ENCODE measurements around the gene RNGTT.

The RNGTT gene

DNA sequence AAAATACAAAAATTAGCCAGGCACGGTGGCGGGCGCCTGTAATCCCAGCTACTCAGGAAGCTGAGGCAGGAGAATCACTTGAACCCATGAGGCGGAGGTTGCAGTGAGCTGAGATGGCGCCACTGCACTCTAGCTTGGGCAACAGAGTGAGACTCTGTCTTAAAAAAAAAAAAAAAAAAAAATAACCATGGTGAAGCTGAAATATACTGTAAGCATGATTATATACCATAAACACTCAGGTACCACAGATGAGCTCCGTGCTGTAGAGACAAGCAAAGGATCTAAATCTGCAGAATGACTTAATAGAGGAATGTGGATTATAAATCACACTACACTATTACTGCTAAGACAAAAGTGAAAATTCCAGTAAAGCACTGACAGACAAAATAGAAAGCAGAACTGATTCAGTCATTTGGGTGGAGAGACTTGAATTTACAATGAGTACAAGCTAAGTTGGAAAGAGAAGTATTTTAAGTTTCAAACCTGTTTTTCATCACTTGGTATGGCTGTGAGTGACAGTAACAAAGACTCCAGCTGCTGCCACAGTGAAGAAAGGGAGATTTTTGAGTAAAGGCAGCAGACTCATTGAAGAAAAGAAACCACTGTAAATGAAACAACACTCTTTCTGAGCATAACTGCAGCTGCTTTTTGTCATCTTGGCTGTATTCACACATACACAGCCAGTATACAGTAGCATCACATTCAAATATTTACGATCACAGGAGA, 322.1 kb downstream of the RNGTT start:
- DNase-seq, result no peak

- DNase-seq, result no peak
These were observed 325.5 kb downstream of the RNGTT start for GRCh38 chr6:88637761-88638545.

- no peak for DNase-seq
These were observed 326.5 kb downstream of the RNGTT start for GRCh38 chr6:88636871-88637270.

GRCh38 chr6:88633782-88634181, 329.6 kb downstream of the RNGTT start:
- no peak for DNase-seq

DNA sequence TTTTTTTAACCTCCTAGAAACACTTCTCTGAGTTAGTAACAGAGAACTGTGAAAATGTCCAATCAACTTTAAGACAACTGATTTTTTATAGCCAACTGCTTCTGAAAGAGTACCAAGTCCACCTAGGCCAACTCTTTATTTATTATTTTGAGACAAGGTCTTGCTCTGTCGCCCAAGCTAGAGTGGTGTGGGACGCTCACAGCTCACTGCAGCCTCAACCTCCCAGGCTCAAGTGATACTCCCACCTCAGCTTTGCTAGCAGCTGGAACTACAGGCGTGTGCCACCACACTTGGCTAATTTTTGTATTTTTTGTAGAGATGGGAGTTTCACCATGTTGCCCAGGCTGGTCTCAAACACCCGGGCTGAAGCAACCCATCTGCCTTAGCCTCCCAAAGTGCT, 331.6 kb downstream of the RNGTT start:
- no peak for DNase-seq

GRCh38 chr6:88629838-88630494, 333.5 kb downstream of the RNGTT start:
- no peak for DNase-seq

DNA sequence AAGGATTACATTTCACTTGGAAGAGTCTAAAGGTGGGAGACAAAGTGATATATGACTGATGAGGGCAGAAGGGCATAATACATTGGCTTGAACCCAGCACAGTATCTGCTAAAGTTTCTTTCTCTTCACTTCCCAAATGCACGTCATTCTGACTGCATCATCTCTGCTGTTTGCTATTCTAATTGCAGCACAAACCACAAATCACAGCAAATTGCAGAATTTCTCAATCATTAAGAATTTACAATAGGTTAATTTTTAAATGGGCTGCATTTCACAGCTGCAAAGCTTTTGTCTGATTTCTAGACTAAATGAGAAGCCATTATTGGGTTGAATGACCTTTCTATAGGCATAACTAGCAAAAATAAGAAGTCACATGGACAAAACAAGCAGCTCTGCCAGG, 337.0 kb downstream of the RNGTT start:
- DNase-seq, result no peak

- DNase-seq, result no peak
These were observed 339.9 kb downstream of the RNGTT start for GRCh38 chr6:88623531-88623930.

DNA sequence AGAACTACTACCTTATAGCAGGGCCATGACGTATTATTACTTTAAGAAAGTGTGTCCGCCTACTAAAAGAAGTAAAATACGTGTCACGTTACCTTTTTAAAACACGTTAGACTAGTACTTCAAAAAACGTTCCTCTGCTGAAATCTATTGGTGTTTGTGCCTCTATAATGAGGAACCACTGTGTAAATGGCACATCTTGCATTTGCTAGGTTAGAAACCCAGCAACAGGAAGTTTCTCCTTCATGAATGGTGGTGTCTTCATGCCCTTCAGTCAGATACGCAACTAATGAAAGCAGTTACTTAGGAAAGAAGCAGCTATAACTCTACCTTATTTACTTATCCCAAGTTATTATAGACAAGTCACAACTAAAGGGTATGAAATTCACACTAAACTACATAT, 343.5 kb downstream of the RNGTT start:
- no peak for DNase-seq

DNA sequence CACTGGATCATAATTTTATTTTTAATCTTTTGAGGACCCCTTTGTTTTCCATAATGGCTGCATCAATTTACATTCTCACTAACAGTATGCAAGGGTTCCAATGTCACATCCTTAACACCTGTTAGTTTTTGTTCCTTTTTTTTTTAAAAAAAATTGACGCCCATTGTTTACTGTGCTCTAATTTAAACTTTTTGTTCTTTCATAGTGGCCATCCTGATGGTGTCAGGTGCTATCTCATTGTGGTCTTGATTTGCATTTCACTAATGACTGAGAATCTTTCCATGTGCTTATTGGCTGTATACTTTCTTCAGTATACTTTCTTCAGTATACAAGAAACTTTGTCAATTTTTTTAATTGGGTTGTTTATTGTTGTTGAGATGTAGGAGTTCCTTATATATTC, 347.0 kb downstream of the RNGTT start:
- no peak for DNase-seq

- DNase-seq, result no peak
These were observed 349.0 kb downstream of the RNGTT start for GRCh38 chr6:88614316-88614877.

GRCh38 chr6:88612631-88613030, 350.8 kb downstream of the RNGTT start:
- no peak for DNase-seq

- DNase-seq, result no peak
These were observed 351.7 kb downstream of the RNGTT start for GRCh38 chr6:88611721-88612120.

- DNase-seq, result no peak
These were observed 353.4 kb downstream of the RNGTT start for GRCh38 chr6:88609983-88610382.

DNA sequence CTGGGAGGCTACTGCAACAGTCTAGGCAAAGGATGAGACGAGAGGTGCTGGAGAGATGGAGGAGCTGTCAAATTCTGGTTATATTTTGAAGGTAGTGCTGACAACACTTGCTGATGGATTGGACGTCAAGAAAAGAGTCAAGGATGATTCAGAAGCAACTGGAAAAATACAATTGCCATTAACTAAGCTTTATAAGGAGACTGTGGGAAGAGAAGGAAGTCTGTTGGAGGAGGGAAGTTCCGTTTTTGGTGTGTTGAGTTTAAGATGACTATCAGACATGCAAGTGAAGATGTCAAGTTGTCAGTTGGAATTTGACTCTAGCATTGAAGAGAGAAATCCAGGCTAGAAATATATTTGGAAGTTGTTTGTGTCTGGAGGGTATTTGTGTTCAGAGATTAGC, 358.1 kb downstream of the RNGTT start:
- DNase-seq, result no peak

- DNase-seq, result no peak
These were observed 363.8 kb downstream of the RNGTT start for GRCh38 chr6:88599571-88599970.

DNA sequence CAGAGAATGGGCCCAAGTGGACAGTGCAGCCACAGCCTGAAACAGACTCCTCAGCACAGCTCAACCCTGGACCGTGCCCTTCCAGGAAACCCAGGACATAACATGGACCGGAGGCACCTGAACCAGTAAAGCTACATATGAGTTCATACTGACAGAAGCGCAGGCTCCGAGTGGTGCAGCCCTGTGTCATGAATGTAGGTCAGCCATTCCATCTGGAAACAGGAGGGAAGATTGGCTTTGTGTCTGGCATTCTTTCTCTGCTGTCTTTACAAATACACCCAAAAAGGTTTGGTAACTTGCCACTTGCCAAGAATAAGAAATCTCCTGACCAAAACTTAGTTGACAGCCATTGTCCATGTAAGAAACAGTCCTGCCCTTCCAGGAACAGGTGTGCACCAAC, 366.6 kb downstream of the RNGTT start:
- no peak for DNase-seq

DNA sequence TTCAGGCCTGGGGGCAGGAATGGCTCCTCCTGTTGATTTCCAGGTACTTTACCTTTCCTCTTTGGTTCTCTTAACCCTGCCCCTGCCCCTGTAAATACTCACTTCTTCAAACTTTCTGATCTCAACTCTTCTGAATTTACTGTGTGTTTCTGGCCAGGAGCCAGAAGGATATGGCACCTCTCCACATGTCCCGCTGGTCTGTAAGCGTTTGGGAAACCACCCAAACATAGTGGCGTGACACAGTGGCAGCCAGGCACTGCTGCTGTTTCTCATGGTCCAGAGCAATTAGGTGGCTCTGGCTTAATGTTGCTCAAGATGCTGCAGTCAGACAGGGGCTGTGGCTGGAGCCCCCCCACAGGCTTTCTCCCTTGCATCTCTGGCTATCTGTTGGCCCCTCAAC, 374.5 kb downstream of the RNGTT start:
- no peak for DNase-seq

DNA sequence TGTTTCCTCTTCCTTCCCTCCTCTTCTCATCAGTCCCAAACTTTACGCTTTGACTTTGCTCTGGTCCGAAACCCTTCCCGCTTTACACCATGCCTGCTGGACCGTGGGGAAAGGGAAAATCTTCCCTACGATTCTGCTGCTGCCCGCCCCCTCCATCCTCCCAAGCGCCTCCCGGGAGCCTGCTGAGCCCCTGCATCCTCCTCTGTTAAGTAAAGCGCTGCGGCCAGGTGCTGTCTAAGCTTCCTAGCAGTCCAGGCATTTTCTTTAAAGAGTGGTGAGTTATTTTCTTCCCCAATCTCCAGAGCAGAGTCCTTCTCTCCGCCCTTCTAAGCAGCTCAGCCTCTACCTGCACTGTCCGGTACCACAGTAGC, 376.3 kb downstream of the RNGTT start:
- no peak for DNase-seq

DNA sequence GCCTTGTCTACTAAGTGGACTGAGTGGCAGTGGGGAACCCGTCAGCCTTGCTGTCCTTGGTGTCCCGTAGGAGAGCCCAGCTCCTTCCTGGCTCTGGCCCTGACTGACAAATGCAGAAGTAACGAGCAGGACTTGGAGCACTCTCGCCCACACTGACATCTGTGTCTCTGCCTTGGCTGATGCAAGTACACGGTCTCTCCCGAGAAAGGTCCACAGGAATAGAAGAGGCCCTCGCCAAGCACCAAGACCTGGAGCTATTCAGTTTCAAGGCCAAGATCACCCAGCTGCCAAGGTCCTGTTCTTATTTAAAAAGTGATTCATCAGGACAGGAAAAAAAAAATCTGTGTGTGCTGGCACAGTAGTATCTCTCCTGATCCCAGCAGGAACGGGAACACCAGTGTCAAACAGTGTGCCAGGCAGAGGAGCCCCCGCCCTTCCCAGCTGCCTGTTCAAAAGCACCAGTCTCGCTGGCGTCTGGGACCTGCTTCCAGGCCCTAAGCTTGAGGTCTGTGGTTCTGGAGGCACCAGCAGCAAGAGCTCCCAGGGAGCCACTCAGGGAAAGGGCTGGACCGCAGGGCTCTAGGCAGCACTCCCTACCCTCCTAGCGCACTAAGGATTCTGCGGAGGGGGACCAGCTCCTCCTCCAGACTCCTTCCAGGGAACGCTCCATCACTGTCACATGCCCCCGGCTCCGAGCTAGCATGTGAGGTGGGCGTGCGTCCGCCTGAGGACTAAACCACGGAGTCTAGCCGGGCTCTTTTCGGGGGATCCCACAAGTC, 376.9 kb downstream of the RNGTT start:
- no peak for DNase-seq

DNA sequence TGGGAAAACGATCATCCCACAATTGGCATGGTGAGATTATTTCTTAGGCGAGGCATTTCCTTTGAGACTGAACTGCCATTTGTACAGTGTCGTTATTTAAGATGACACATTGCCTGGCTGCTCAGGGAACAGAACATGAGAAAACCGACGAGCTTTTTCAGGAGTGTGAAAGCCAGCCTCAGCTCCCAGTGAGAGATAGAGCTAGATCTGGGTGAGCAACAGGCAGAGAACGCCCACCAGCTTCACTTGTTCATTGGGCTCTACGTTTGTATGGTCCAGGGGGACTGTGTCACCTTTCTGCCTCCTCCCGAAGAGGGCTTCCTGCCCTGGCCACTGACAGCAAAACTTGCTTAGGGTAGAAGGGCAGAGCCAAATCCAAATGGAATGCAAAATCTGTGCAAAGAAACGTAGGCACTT, 378.1 kb downstream of the RNGTT start:
- no peak for DNase-seq

DNA sequence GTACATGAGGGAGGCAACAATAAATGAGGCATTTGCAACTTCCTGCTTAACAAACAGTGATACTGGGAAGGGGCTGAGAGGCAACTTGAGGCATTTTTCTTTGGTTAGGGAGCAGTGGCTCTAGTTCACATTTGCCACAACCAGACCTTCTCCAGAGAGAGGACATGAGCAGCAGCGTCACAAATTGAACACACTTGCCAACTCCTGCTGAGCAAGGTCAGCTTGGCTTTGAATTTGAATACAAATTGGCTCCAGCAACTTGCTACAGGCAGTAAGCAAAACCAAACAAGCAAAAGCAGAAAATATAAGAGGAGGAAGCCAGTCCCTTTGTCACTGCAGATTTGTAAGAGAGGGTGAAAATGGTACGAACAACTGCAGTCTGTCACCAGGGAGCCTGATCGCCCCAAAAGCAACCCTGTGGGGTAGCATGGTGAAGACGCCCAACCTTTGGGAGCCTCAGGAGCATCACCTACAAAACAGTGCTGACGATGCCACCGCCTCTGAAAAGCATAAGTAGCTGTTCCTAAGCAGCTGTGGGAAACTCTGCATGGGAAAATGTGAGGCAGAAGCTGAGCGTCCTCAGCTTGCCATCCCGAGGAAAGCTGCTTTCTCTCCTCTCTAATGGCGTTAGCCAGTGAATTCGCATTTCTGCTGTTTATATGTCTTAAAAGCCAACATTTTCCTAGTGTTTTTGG, 378.7 kb downstream of the RNGTT start:
- no peak for DNase-seq

Measured in activated CD4-positive, alpha-beta T cell treated with anti-CD3 and anti-CD28 coated beads for 4 hours (primary cell).